Measurements from ENCODE around the gene THSD4. TPM values are rescaled to one million over a fixed set of nuclear protein-coding genes. Genes with fewer than 3 reads are reported as not detected.

THSD4 gene
- polyA plus RNA-seq, 1 donor from 2014 or later: 0.46 TPM

GRCh38 chr15:71785996-71786395 lies 670.7 kb downstream of the THSD4 start:
- H3K4me3 ChIP-seq (ENCODE audit: low read length): no peak overlapping the region
- H3K79me2 ChIP-seq (replicated peaks; ENCODE audit: insufficient read depth, low read length): no peaks in the 10 kb centered on the region
- no peaks in the 10 kb centered on the region for H3K9me2 ChIP-seq (ENCODE audit: insufficient read depth, low read length)
- no peak overlapping the region for H3K4me2 ChIP-seq (ENCODE audit: low read length)
- H4K20me1 ChIP-seq (ENCODE audit: insufficient read depth): no peaks in the 10 kb centered on the region
- no peak overlapping the region for H2AFZ ChIP-seq (ENCODE audit: low read depth, low read length)
- TF ChIP-seq EP300 (conservative IDR thresholded peaks at IDR 0.05; ENCODE audit: poor library complexity, severe bottlenecking): no peak
- H3K27ac ChIP-seq (ENCODE audit: low read length): no peak overlapping the region
- no peaks in the 10 kb centered on the region for H3K9me3 ChIP-seq (ENCODE audit: low read length)
- H3K36me3 ChIP-seq (ENCODE audit: insufficient read depth, low read length): no peaks in the 10 kb centered on the region
- H3F3A ChIP-seq (ENCODE audit: insufficient read depth, low read length, poor library complexity, severe bottlenecking): no peaks in the 10 kb centered on the region
- no peaks in the 10 kb centered on the region for H3K27me3 ChIP-seq (ENCODE audit: insufficient read depth, low read depth, low read length)
- no peak overlapping the region for H3K9ac ChIP-seq (ENCODE audit: low read length)

- no peak for TF ChIP-seq POLR2AphosphoS5 (IDR thresholded peaks at IDR 0.05)
- no peak for TF ChIP-seq SMC3 (conservative IDR thresholded peaks at IDR 0.05; ENCODE audit: poor library complexity)
- TF ChIP-seq EZH2 (IDR thresholded peaks at IDR 0.05; ENCODE audit: borderline replicate concordance, insufficient read depth, low read length, poor library complexity, severe bottlenecking): no peak
- no peak for TF ChIP-seq RAD21 (conservative IDR thresholded peaks at IDR 0.05)
- TF ChIP-seq MXI1 (conservative IDR thresholded peaks at IDR 0.05; ENCODE audit: poor library complexity, severe bottlenecking): no peak
- TF ChIP-seq, protein P1, sequence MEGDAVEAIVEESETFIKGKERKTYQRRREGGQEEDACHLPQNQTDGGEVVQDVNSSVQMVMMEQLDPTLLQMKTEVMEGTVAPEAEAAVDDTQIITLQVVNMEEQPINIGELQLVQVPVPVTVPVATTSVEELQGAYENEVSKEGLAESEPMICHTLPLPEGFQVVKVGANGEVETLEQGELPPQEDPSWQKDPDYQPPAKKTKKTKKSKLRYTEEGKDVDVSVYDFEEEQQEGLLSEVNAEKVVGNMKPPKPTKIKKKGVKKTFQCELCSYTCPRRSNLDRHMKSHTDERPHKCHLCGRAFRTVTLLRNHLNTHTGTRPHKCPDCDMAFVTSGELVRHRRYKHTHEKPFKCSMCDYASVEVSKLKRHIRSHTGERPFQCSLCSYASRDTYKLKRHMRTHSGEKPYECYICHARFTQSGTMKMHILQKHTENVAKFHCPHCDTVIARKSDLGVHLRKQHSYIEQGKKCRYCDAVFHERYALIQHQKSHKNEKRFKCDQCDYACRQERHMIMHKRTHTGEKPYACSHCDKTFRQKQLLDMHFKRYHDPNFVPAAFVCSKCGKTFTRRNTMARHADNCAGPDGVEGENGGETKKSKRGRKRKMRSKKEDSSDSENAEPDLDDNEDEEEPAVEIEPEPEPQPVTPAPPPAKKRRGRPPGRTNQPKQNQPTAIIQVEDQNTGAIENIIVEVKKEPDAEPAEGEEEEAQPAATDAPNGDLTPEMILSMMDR (IDR thresholded peaks at IDR 0.05; ENCODE audit: poor library complexity, severe bottlenecking): no peak
- no peak for TF ChIP-seq EP300 (conservative IDR thresholded peaks at IDR 0.05; ENCODE audit: poor library complexity, severe bottlenecking)
- no peak for TF ChIP-seq TAF1 (IDR thresholded peaks at IDR 0.05; ENCODE audit: low read depth)
- TF ChIP-seq, protein P2, sequence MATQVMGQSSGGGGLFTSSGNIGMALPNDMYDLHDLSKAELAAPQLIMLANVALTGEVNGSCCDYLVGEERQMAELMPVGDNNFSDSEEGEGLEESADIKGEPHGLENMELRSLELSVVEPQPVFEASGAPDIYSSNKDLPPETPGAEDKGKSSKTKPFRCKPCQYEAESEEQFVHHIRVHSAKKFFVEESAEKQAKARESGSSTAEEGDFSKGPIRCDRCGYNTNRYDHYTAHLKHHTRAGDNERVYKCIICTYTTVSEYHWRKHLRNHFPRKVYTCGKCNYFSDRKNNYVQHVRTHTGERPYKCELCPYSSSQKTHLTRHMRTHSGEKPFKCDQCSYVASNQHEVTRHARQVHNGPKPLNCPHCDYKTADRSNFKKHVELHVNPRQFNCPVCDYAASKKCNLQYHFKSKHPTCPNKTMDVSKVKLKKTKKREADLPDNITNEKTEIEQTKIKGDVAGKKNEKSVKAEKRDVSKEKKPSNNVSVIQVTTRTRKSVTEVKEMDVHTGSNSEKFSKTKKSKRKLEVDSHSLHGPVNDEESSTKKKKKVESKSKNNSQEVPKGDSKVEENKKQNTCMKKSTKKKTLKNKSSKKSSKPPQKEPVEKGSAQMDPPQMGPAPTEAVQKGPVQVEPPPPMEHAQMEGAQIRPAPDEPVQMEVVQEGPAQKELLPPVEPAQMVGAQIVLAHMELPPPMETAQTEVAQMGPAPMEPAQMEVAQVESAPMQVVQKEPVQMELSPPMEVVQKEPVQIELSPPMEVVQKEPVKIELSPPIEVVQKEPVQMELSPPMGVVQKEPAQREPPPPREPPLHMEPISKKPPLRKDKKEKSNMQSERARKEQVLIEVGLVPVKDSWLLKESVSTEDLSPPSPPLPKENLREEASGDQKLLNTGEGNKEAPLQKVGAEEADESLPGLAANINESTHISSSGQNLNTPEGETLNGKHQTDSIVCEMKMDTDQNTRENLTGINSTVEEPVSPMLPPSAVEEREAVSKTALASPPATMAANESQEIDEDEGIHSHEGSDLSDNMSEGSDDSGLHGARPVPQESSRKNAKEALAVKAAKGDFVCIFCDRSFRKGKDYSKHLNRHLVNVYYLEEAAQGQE (IDR thresholded peaks at IDR 0.05; ENCODE audit: borderline replicate concordance): no peak
- no peaks in the 10 kb centered on the region for H3K9me3 ChIP-seq (ENCODE audit: low read length)
- H3K9me2 ChIP-seq (ENCODE audit: insufficient read depth, low read length): no peaks in the 10 kb centered on the region
Observed at GRCh38 chr15:71786673-71787072, 671.4 kb downstream of the THSD4 start.

More at GRCh38 chr15:71786673-71787072, 671.4 kb downstream of the THSD4 start:
- Histone ChIP-seq H3K27ac (ENCODE audit: low read length) (no peak overlapping the region), H3K36me3 (ENCODE audit: insufficient read depth, low read length) (no peaks in the 10 kb centered on the region), H3K4me3 (ENCODE audit: low read length) (no peak overlapping the region), H3F3A (ENCODE audit: insufficient read depth, low read length, poor library complexity, severe bottlenecking) (no peaks in the 10 kb centered on the region), H2AFZ (ENCODE audit: low read depth, low read length) (no peak overlapping the region), H3K4me2 (ENCODE audit: low read length) (no peak overlapping the region), H3K9ac (ENCODE audit: low read length) (no peak overlapping the region), H3K79me2 (replicated peaks; ENCODE audit: insufficient read depth, low read length) (no peaks in the 10 kb centered on the region), H4K20me1 (ENCODE audit: insufficient read depth) (no peaks in the 10 kb centered on the region), H3K27me3 (ENCODE audit: insufficient read depth, low read depth, low read length) (no peaks in the 10 kb centered on the region)

All from neural cell (in vitro differentiated cells).